ENCODE measurements around the gene TBCEL.
"Not testable (repeated sequence)": the region's sequence is repeated elsewhere in the genome, so short reads cannot be mapped to it uniquely, and the experiment has no call there.

TBCEL gene

GRCh38 chr11:121004206-121004840, 19.6 kb upstream of the TBCEL start:
- no peak overlapping the region for H3K4me3 ChIP-seq (ENCODE audit: low read depth, low read length)
- no peak for TF ChIP-seq CTCF (IDR thresholded peaks at IDR 0.05; ENCODE audit: low read depth, low read length)

- no peak overlapping the region for H3K4me3 ChIP-seq (ENCODE audit: low read depth, low read length)
- no peak for TF ChIP-seq CTCF (IDR thresholded peaks at IDR 0.05; ENCODE audit: low read depth, low read length)
Observed at GRCh38 chr11:121006922-121007321, 17.0 kb upstream of the TBCEL start.

- no peak overlapping the region for H3K4me3 ChIP-seq (ENCODE audit: low read depth, low read length)
- TF ChIP-seq CTCF (IDR thresholded peaks at IDR 0.05; ENCODE audit: low read depth, low read length) = no peak
Observed at GRCh38 chr11:121008551-121008950, 15.4 kb upstream of the TBCEL start.

GRCh38 chr11:121012091-121012490, 11.8 kb upstream of the TBCEL start:
- no peak for TF ChIP-seq CTCF (IDR thresholded peaks at IDR 0.05; ENCODE audit: low read depth, low read length)
- H3K4me3 ChIP-seq (ENCODE audit: low read depth, low read length) = no peak overlapping the region

- TF ChIP-seq CTCF (IDR thresholded peaks at IDR 0.05; ENCODE audit: low read depth, low read length) = no peak
Observed at GRCh38 chr11:121018746-121019145, 5.2 kb upstream of the TBCEL start.

GRCh38 chr11:121021718-121022117, 2.2 kb upstream of the TBCEL start:
- H3K4me3 ChIP-seq (ENCODE audit: low read depth, low read length) = not testable (repeated sequence)

More at GRCh38 chr11:121018746-121019145, 5.2 kb upstream of the TBCEL start:
- H3K4me3 ChIP-seq (ENCODE audit: low read depth, low read length) = no peak overlapping the region

- H3K4me3 ChIP-seq (ENCODE audit: low read depth, low read length) = peak overlapping the region; percentile 75
- TF ChIP-seq CTCF (IDR thresholded peaks at IDR 0.05; ENCODE audit: low read depth, low read length) = no peak
Observed at GRCh38 chr11:121024989-121025388, 1.1 kb downstream of the TBCEL start.

- no peak for TF ChIP-seq CTCF (IDR thresholded peaks at IDR 0.05; ENCODE audit: low read depth, low read length)
- H3K4me3 ChIP-seq (ENCODE audit: low read depth, low read length) = no peak overlapping the region
Observed at GRCh38 chr11:121029153-121029552, 5.3 kb downstream of the TBCEL start.
